Neural crest cell (in vitro differentiated cells): ENCODE data around the gene ZNF534. TPM values are rescaled to one million over a fixed set of nuclear protein-coding genes. Genes with fewer than 3 reads are reported as not detected.
"Not testable (repeated sequence)": the region's sequence is repeated elsewhere in the genome, so short reads cannot be mapped to it uniquely, and the experiment has no call there.

ENCODE experiments used
- DNase-seq: peaks from one replicate; pipeline ENCODE4 v3.0.0; 2021; ENCODE audit warnings: low read depth, mixed read lengths, low spot score
- H3K27ac Mint-ChIP-seq: one replicate; pipeline ENCODE4 v1.8.0; 2021; ENCODE audit warnings: mild to moderate bottlenecking, mixed read lengths; ENCODE audit not compliant: unreplicated experiment
- H3K27me3 Mint-ChIP-seq: 2 replicates; pipeline ENCODE4 v1.8.0; 2021; ENCODE audit warnings: low read depth, mild to moderate bottlenecking, mixed read lengths
- H3K36me3 Mint-ChIP-seq: 2 replicates; pipeline ENCODE4 v1.8.0; 2021; ENCODE audit warnings: low read depth, mild to moderate bottlenecking, mixed read lengths
- H3K4me1 Mint-ChIP-seq: 2 replicates; pipeline ENCODE4 v1.8.0; 2021; ENCODE audit warnings: mixed read lengths
- H3K4me3 Mint-ChIP-seq: one replicate; pipeline ENCODE4 v1.8.0; 2021; ENCODE audit warnings: mild to moderate bottlenecking, mixed read lengths
- H3K9me3 Mint-ChIP-seq: 2 replicates; pipeline ENCODE4 v1.8.0; 2021; ENCODE audit warnings: mixed read lengths
- CTCF ChIP-seq: fragments of 200-600 bp; sonication (generic); conservative IDR thresholded peaks from 2 replicates; pipeline ENCODE4 v1.5.0; 2021; ENCODE audit warnings: antibody characterized with exemption, mild to moderate bottlenecking
- total RNA-seq: library from RNA; stranded (reverse); gene quantifications from 2 replicates; pipeline ENCODE4 v1.2.1, GENCODE V29; 2021

Gene ZNF534
- total RNA-seq, 1 donor from 2014 or later = not detected

GRCh38 chr19:52464798-52465470 is 36.0 kb downstream of the ZNF534 start:
- Mint-ChIP-seq H3K27me3 (no peaks in the 10 kb centered on the region), H3K4me1 (no peaks in the 10 kb centered on the region), H3K36me3 (peaks cover 8% of the 10 kb centered on the region), H3K27ac (no peak overlapping the region), H3K4me3 (no peak overlapping the region), H3K9me3 (peaks cover 31% of the 10 kb centered on the region)
- TF ChIP-seq CTCF = peak; percentile 60
- peak; percentile 29 for DNase-seq

GRCh38 chr19:52473655-52474350 is 44.9 kb downstream of the ZNF534 start:
- peaks cover 34% of the 10 kb centered on the region for H3K36me3 Mint-ChIP-seq

GRCh38 chr19:52474351-52475127 is 45.6 kb downstream of the ZNF534 start:
- H3K9me3 Mint-ChIP-seq = peaks cover 36% of the 10 kb centered on the region
- no peaks in the 10 kb centered on the region for H3K4me1 Mint-ChIP-seq
- no peak overlapping the region for H3K4me3 Mint-ChIP-seq
- H3K36me3 Mint-ChIP-seq = peaks cover 34% of the 10 kb centered on the region
- no peak overlapping the region for H3K27ac Mint-ChIP-seq
- no peak for DNase-seq
- TF ChIP-seq CTCF = no peak
- no peaks in the 10 kb centered on the region for H3K27me3 Mint-ChIP-seq

More at GRCh38 chr19:52473655-52474350, 44.9 kb downstream of the ZNF534 start:
- no peak overlapping the region for H3K27ac Mint-ChIP-seq
- DNase-seq = no peak
- H3K4me3 Mint-ChIP-seq = no peak overlapping the region
- no peaks in the 10 kb centered on the region for H3K4me1 Mint-ChIP-seq
- no peak for TF ChIP-seq CTCF
- peaks cover 37% of the 10 kb centered on the region for H3K9me3 Mint-ChIP-seq
- no peaks in the 10 kb centered on the region for H3K27me3 Mint-ChIP-seq

GRCh38 chr19:52484111-52484743 is 55.3 kb downstream of the ZNF534 start:
- peaks cover 14% of the 10 kb centered on the region for H3K27me3 Mint-ChIP-seq
- peaks cover 11% of the 10 kb centered on the region for H3K36me3 Mint-ChIP-seq
- H3K4me1 Mint-ChIP-seq, H3K27ac Mint-ChIP-seq, H3K4me3 Mint-ChIP-seq, DNase-seq, H3K9me3 Mint-ChIP-seq: not testable (repeated sequence)

- H3K9me3 Mint-ChIP-seq, DNase-seq, H3K36me3 Mint-ChIP-seq, H3K27ac Mint-ChIP-seq, H3K4me3 Mint-ChIP-seq, H3K4me1 Mint-ChIP-seq: not testable (repeated sequence)
- peaks cover 14% of the 10 kb centered on the region for H3K27me3 Mint-ChIP-seq
These were observed 56.1 kb downstream of the ZNF534 start for GRCh38 chr19:52485064-52485463.

GRCh38 chr19:52485561-52486240 is 56.8 kb downstream of the ZNF534 start:
- H3K9me3 Mint-ChIP-seq, H3K4me1 Mint-ChIP-seq, DNase-seq, H3K4me3 Mint-ChIP-seq, H3K27ac Mint-ChIP-seq, H3K36me3 Mint-ChIP-seq: not testable (repeated sequence)
- peaks cover 17% of the 10 kb centered on the region for H3K27me3 Mint-ChIP-seq
